LNCaP clone FGC (cell line): ENCODE measurements around the gene LEFTY1.

ENCODE experiments used
- DNase-seq: peaks from one replicate; pipeline ENCODE4 v3.0.0-alpha.2; 2011; ENCODE audit warnings: low read depth
- H3K4me3 ChIP-seq: 2 replicates; pipeline ENCODE4 v1.5.1; 2011; ENCODE audit warnings: mild to moderate bottlenecking, low read depth, low read length, control low read depth
- TF ChIP-seq, protein P1 (sequence below): IDR thresholded peaks from 2 replicates; pipeline ENCODE4 v1.5.1; 2012; ENCODE audit warnings: mild to moderate bottlenecking; ENCODE audit not compliant: control insufficient read depth, insufficient read depth; ENCODE audit errors: extremely low read depth

LEFTY1 gene

DNA sequence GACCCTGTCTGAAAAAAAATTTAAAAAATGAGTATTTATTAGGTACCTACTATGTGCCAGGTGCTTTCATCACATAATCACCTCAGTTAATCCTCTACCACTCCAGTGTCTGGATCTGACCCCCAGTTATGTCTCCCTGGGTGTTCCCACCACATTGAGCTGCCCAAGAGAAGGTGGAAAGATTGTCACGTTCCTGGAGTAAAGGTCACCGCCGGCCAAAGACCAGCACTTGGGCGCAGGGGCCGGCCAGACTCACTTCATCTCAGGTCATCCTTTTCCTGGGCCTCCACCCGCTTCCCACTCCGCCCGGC, 34.4 kb upstream of the LEFTY1 start:
- H3K4me3 ChIP-seq = peak overlapping the region; percentile 68
- no peak for DNase-seq
- TF ChIP-seq, protein P1, sequence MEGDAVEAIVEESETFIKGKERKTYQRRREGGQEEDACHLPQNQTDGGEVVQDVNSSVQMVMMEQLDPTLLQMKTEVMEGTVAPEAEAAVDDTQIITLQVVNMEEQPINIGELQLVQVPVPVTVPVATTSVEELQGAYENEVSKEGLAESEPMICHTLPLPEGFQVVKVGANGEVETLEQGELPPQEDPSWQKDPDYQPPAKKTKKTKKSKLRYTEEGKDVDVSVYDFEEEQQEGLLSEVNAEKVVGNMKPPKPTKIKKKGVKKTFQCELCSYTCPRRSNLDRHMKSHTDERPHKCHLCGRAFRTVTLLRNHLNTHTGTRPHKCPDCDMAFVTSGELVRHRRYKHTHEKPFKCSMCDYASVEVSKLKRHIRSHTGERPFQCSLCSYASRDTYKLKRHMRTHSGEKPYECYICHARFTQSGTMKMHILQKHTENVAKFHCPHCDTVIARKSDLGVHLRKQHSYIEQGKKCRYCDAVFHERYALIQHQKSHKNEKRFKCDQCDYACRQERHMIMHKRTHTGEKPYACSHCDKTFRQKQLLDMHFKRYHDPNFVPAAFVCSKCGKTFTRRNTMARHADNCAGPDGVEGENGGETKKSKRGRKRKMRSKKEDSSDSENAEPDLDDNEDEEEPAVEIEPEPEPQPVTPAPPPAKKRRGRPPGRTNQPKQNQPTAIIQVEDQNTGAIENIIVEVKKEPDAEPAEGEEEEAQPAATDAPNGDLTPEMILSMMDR = no peak

- peak overlapping the region; percentile 68 for H3K4me3 ChIP-seq
- TF ChIP-seq, protein P1 = no peak
- DNase-seq = peak; percentile 78
Measured at GRCh38 chr1:225921734-225922709, 33.1 kb upstream of the LEFTY1 start.

DNA sequence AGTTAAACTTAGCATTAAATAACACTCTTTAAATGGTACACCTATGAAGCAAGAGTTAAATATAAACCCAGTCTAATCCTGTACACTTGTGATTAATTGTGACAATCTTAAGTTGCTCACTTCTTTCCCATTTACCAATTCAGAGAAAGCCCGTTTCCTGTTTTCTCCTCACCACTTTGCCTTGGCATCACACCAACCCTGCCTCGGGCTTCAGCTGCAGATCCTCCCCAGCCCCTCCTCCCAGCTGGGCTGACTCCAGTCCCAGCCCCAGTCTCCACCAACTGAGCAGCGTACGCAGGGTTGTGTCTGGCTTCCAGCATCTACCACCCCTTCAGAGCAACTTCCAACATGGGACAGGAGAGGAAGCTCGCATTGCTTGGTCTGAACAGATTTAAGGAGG, 31.0 kb upstream of the LEFTY1 start:
- TF ChIP-seq, protein P1 = no peak
- peak; percentile 42 for DNase-seq
- H3K4me3 ChIP-seq = no peak overlapping the region

DNA sequence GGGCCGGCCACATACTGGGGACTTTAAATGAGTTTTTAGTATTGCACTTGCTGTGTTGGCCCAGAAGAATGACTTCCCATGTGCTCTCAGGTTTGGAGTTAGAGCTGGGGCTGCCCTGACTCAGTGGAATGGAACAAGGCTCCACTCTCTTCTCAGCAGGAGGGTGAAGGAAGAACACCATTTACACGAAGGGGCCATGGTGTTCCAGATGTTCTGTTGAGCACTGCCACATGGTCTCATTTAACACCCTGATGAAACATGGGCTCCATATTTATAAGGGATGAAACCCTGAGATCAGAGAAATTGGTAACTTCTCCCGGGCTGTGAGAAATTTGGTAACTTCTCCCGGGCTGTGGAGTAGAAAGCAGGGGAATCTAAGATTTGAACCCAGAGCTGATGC, 29.3 kb upstream of the LEFTY1 start:
- DNase-seq = no peak
- H3K4me3 ChIP-seq = no peak overlapping the region
- TF ChIP-seq, protein P1 = no peak

DNA sequence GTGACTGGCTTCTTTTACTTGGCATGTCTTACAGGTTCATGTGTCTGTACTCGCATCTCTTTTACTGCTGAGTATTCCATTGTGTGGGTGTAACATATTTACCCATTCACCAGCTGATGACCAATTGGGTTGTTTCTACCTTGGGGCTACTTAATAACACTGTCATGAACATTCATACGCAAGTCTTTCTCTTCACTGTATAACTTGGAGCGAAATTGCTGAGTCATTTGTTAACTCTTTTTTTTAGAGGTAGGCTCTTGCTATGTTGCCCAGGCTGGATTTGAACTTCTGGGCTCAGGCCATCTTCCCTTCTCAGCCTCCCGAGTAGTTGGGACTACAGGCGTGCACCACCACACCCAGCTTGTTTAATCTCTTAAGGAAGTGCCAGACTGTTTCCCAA, 28.6 kb upstream of the LEFTY1 start:
- DNase-seq = no peak
- TF ChIP-seq, protein P1 = no peak
- H3K4me3 ChIP-seq = no peak overlapping the region

GRCh38 chr1:225917101-225917500, 28.2 kb upstream of the LEFTY1 start:
- H3K4me3 ChIP-seq = no peak overlapping the region
- no peak for DNase-seq
- TF ChIP-seq, protein P1 = no peak

GRCh38 chr1:225915538-225915991, 26.6 kb upstream of the LEFTY1 start:
- no peak overlapping the region for H3K4me3 ChIP-seq
- DNase-seq = no peak
- TF ChIP-seq, protein P1 = no peak
